Esophagus muscularis mucosa (tissue), 4 donors: ENCODE measurements around the gene MTUS2. TPM values are rescaled to one million over a fixed set of nuclear protein-coding genes. Genes with fewer than 3 reads are reported as not detected.

ENCODE experiments used
- DNase-seq: peaks from one replicate; pipeline ENCODE4 v3.0.0-alpha.2; 2017; ENCODE audit errors: extremely low spot score
- H3K27ac ChIP-seq, 4 donors: fragments of 200-600 bp; sonication (generic); replicated peaks in 1 of 4; 1 replicate in 3 of 4; 2 replicates in 1 of 4; pipeline ENCODE4 v1.5.1; 2016 to 2019; ENCODE audit warnings: mild to moderate bottlenecking in 1 of 4
- H3K27me3 ChIP-seq, 4 donors: fragments of 200-600 bp; sonication (generic); one replicate each; pipeline versions ENCODE4 v1.5.1 to v1.6.0; 2016 to 2019
- H3K36me3 ChIP-seq, 4 donors: fragments of 200-600 bp; sonication (generic); one replicate each; pipeline ENCODE4 v1.5.1; 2016 to 2019
- H3K4me1 ChIP-seq, 4 donors: fragments of 200-600 bp; sonication (generic); one replicate each; pipeline ENCODE4 v1.5.1; 2016 to 2019
- H3K4me3 ChIP-seq, 4 donors: fragments of 200-600 bp; sonication (generic); 1 replicate in 2 of 4; 2 replicates in 2 of 4; pipeline ENCODE4 v1.5.1; 2016 to 2019; ENCODE audit warnings: mild to moderate bottlenecking in 4 of 4, moderate library complexity in 1 of 4
- H3K9me3 ChIP-seq, 4 donors: fragments of 200-600 bp; sonication (generic); 1 replicate in 3 of 4; 2 replicates in 1 of 4; pipeline ENCODE4 v1.5.1; 2016 to 2019
- CTCF ChIP-seq, 3 experiments: fragments of 200-600 bp in 2 of 3; fragments of 450-650 bp in 1 of 3; sonication (generic) in 2 of 3; IDR thresholded peaks; one replicate each; pipeline ENCODE4 v1.5.1; 2017 to 2019; ENCODE audit warnings: antibody characterized with exemption in 3 of 3, mild to moderate bottlenecking in 2 of 3, moderate library complexity in 1 of 3
- EP300 ChIP-seq: sonication (generic); formaldehyde crosslinking; IDR thresholded peaks from one replicate; pipeline ENCODE4 v1.6.1; 2017; ENCODE audit warnings: antibody characterized with exemption
- POLR2A ChIP-seq: fragments of 450-650 bp; IDR thresholded peaks from one replicate; pipeline ENCODE4 v1.6.1; 2017; ENCODE audit warnings: antibody characterized with exemption, moderate library complexity, mild to moderate bottlenecking, low read depth
- POLR2AphosphoS5 ChIP-seq, 2 donors: sonication (generic); formaldehyde crosslinking; IDR thresholded peaks; one replicate each; pipeline ENCODE4 v1.6.1; 2017; ENCODE audit warnings: antibody characterized with exemption in 2 of 2
- WGBS: methylation state at CpG from one replicate; pipeline ENCODE4 v1.1.5; 2018; 5-methylcytosine and 5-hydroxymethylcytosine counted together
- intact Hi-C: fragments of 100-400 bp; cut with DNase I; formaldehyde crosslinking; loops from one replicate; pipeline ENCODE4 v1.15.1; 2023
- total RNA-seq, 4 donors: library from RNA; depleted of rRNA; stranded (reverse); fragments of >200 nt; gene quantifications; one replicate each; pipeline versions ENCODE4 v1.1.0 to v1.2.1, GENCODE V29; 2016

MTUS2 gene
- total RNA-seq, 4 donors from 2014 or later = 7.1 to 46.2 (median 12.8) TPM

GRCh38 chr13:29131881-29132668 is 311.9 kb downstream of the MTUS2 start:
- no peak overlapping the region for H3K27ac ChIP-seq
- TF ChIP-seq EP300 = no peak
- TF ChIP-seq CTCF (IDR thresholded peaks at IDR 0.05) = no peak
- TF ChIP-seq POLR2AphosphoS5 (IDR thresholded peaks at IDR 0.05) = no peak
- no peak for TF ChIP-seq POLR2A
- WGBS = 71% methylated on average over 4 of the region's 4 CpGs
- H3K9me3 ChIP-seq = peaks cover 0 to 12% (median 9%) of the 10 kb centered on the region in 4 donors
- H3K4me1 ChIP-seq = peaks cover 0 to 8% (median 0%) of the 10 kb centered on the region in 4 donors
- no peak for DNase-seq
- H3K27me3 ChIP-seq = no peaks in the 10 kb centered on the region
- H3K4me3 ChIP-seq = no peak overlapping the region
- intact Hi-C loops = no loop called here
- no peaks in the 10 kb centered on the region for H3K36me3 ChIP-seq

GRCh38 chr13:29136341-29136740 is 316.2 kb downstream of the MTUS2 start:
- DNase-seq = no peak
- peaks cover 0 to 22% (median 17%) of the 10 kb centered on the region in 4 donors for H3K9me3 ChIP-seq
- no peaks in the 10 kb centered on the region for H3K36me3 ChIP-seq
- intact Hi-C loops = loop anchor here (5.0 kb wide), 1 partner anchor 91 kb away; no protein-coding TSS in a partner anchor
- H3K4me3 ChIP-seq = no peak overlapping the region
- peaks cover under 1 to 9% (median 6%) of the 10 kb centered on the region in 4 donors for H3K4me1 ChIP-seq
- TF ChIP-seq CTCF (IDR thresholded peaks at IDR 0.05) (no peak), POLR2A (no peak), POLR2AphosphoS5 (IDR thresholded peaks at IDR 0.05) (no peak), EP300 (no peak)
- 90% methylated on average over 2 of the region's 2 CpGs for WGBS
- no peak overlapping the region for H3K27ac ChIP-seq
- no peaks in the 10 kb centered on the region for H3K27me3 ChIP-seq

- Histone ChIP-seq H3K4me3 (no peak overlapping the region), H3K27ac (no peak overlapping the region), H3K36me3 (no peaks in the 10 kb centered on the region), H3K4me1 (peaks cover 3 to 14% (median 7%) of the 10 kb centered on the region in 4 donors), H3K9me3 (peaks cover 0 to 22% (median 17%) of the 10 kb centered on the region in 4 donors), H3K27me3 (no peaks in the 10 kb centered on the region)
- WGBS = 74% methylated on average over 1 of the region's 1 CpG
- intact Hi-C loops = loop anchor here (5.0 kb wide), 1 partner anchor 90 kb away; no protein-coding TSS in a partner anchor
- no peak for DNase-seq
- no peak for TF ChIP-seq POLR2A
- TF ChIP-seq POLR2AphosphoS5 (IDR thresholded peaks at IDR 0.05) = no peak
- no peak for TF ChIP-seq CTCF (IDR thresholded peaks at IDR 0.05)
- no peak for TF ChIP-seq EP300
Measured at GRCh38 chr13:29137016-29137415, 316.9 kb downstream of the MTUS2 start.

- Histone ChIP-seq H3K27ac (no peak overlapping the region), H3K36me3 (no peaks in the 10 kb centered on the region), H3K9me3 (peaks cover 0 to 22% (median 17%) of the 10 kb centered on the region in 4 donors), H3K27me3 (no peaks in the 10 kb centered on the region), H3K4me3 (peak overlapping the region in 1 of 4 donors; percentile 2), H3K4me1 (peaks cover 3 to 14% (median 7%) of the 10 kb centered on the region in 4 donors)
- 96% methylated on average over 1 of the region's 1 CpG for whole genome bisulfite sequencing
- intact Hi-C loops = loop anchor here (5.0 kb wide), 1 partner anchor 89 kb away; no protein-coding TSS in a partner anchor
- TF ChIP-seq EP300 = no peak
- no peak for TF ChIP-seq CTCF (IDR thresholded peaks at IDR 0.05)
- no peak for TF ChIP-seq POLR2A
- TF ChIP-seq POLR2AphosphoS5 (IDR thresholded peaks at IDR 0.05) = no peak
- DNase-seq = no peak
Measured at GRCh38 chr13:29137995-29138394, 317.9 kb downstream of the MTUS2 start.
